ENCODE data around the gene ZNF83.
A peak's percentile ranks its signal among the peaks of the same experiment; 100 is the strongest.
"Not testable (repeated sequence)": the region's sequence is repeated elsewhere in the genome, so short reads cannot be mapped to it uniquely, and the experiment has no call there.

ZNF83 gene

DNA sequence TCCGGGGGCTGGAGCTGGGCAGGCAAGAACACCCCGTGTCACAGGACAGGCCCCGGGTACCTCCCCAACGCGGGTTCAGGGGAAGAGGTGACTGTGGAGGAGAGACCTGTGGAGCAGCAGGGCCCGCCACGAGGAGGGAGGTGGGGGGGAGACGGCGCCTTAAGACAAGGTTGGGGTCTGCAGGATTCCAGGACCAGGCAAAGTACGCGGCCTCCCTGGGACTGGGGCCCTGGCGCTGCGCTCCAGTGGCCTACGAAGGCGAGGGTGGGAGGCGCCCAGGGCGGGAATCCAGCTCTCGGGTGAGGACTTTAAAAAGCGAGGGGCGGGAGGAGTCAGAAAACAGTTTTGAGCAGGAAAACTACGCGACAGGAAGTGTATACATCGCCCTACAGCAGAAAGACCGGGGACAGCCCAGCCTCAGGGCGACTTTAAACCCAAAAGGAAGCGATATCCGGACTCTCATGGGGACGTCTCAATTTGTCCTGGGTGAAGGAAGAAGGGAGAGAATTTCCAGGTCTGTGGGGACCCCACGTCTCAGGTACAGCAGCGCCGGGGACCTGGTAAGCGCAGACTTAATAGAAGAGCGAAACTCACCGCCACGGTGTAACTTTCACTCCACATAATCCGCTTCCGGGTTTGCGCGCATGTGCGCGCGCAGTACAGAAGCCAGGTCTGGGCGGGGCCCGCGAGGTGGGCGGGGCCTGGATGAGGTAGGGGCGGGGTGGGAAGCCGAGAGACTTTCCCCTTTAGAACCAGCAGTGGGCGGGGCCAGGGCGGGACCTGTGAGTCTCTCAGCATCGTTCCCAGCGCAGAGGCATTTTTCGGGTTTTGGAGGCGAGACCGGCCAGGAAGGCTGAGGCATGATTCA, at the start of gene ZNF83:
ZNF83 (minus strand) TSS at position 638 of the 868 bp plus-strand sequence.
- peak; percentile 78 to 89 (median 80) for DNase-seq (ENCODE audit: low read depth in 2 of 3, low spot score in 1 of 3)

GRCh38 chr19:52687684-52688083, 49.5 kb upstream of the ZNF83 start:
- DNase-seq (ENCODE audit: low read depth in 2 of 3, low spot score in 1 of 3): no peak

DNA sequence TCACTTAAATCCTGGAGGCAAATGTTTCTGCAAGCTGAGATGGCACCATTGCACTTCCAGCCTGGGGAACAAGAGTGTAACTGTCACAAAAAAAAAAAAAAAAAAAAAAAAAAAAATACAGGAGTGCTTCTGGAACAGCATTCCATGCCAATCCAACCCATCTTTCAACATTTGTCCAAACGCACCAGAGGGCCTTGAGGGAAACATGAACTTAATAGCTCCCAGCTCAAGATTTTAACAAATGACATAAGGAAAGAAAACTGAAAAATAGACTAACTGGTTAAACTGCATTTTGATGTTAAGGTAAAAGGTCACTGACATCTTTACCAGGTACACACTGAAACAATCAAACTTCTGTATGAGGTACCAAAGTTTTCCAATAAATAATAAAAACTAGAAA, 47.7 kb upstream of the ZNF83 start:
- no peak for DNase-seq (ENCODE audit: low read depth in 2 of 3, low spot score in 1 of 3)

DNA sequence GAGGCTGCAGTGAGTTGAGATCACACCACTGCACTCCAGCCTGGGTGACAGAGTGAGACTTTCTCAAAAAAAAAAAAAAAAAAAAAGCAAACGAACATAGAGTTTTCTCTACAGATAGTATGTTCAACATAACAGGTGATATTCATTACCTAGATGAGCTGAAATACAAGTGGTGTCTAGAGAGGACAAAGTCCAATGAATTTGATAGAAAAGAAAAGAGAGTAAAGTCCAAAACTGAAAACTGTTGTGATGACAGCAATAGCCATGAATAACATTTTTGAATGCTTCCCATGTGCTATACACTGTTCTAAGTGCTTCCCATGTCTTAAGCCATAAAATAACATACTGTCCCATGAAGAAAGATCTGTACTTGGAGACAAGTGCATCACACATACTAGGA, 43.1 kb upstream of the ZNF83 start:
- DNase-seq (ENCODE audit: low read depth in 2 of 3, low spot score in 1 of 3): not testable (repeated sequence)

- DNase-seq (ENCODE audit: low read depth in 2 of 3, low spot score in 1 of 3): no peak
These were observed 41.4 kb upstream of the ZNF83 start for GRCh38 chr19:52679598-52679997.

DNA sequence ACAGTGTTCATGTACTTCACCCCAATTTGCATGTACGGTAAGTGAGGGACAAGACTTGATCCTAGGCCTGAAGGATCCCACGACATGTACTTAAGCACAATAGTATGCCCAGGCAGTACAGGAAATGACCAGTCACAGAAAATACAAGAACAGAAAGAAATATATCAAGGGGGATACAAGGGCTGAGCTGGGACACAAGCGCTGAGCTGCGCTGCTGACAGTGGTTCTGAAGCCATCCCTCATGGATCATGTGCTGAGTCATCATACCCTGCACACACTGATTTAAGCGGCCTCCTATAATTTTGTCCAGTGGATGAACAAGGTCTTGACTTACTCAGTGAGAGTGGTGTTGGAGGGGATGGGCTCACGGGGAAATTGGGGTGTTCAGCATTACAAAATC, 37.1 kb upstream of the ZNF83 start:
- DNase-seq (ENCODE audit: low read depth in 2 of 3, low spot score in 1 of 3): not testable (repeated sequence)

DNA sequence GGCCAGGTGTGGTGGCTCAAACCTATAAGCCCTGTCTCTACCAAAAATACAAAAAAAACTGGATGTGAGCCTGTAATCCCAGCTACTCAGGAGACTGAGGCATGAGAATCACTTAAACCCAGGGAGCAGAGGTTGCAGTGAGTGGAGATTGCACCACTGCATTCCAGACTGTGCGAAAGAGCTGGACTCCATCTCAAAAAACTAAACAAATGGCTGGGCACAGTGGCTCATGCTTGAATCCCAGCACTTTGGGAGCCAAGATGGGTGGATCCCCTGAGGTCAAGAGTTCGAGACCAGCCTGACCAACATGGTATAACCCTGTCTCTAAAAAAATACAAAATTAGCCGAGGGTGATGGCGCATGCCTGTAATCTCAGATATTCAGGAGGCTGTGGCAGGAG, 34.9 kb upstream of the ZNF83 start:
- DNase-seq (ENCODE audit: low read depth in 2 of 3, low spot score in 1 of 3): no peak

DNA sequence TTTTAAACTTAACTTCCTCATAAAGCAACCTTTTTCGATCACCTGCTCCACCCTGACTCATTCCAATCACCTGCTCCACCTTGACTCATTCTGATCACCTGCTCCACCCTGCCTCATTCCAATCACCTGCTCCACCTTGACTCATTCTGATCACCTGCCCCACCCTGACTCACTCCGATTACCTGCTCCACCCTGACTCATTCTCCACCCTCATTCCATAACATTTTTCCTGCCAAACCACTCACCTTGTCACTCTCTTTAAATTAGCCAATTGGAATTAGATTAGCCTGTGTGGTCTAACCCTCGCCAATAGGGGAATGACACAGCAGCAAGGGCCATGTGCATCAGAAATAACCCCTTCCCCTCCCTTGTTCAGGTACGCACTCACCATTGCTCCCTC, 31.9 kb upstream of the ZNF83 start:
- no peak for DNase-seq (ENCODE audit: low read depth in 2 of 3, low spot score in 1 of 3)

DNA sequence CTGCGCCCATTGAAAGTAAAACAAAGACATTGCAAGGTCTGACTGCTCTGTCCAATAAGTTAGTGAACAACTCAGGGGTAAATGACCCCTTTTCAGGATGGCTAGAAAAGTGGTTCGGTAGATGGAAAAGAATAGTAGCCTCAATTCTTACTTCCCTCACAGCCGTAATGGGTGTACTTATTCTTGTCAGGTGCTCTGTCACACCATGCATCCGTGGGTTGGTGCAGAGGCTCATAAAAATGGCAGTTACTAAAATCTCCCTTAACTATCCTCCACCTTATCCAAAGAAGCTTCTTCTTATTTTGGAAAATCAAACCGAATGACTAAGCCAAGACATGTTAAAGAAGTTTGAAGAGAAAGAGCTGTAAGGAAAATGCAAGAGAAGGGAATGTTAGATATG, 31.4 kb upstream of the ZNF83 start:
- no peak for DNase-seq (ENCODE audit: low read depth in 2 of 3, low spot score in 1 of 3)

DNA sequence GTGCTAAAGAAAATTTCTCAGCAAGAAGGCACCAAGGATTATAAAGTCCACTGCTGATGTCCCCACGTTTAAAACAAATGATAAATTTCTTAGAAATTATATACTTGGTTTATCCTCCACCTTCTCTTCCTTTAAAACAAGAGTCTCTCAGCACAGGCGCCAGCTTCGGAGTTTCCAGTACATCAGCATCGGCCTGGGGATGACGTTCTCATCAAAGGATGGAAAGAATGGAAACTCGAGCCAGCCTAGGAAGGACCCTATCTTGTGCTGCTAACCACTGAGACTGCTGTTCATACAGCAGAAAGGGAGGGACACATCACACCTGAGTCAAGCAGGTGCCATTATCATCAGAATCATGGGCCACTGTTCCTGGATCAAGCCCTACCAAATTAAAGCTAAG, 29.8 kb upstream of the ZNF83 start:
- no peak for DNase-seq (ENCODE audit: low read depth in 2 of 3, low spot score in 1 of 3)

DNA sequence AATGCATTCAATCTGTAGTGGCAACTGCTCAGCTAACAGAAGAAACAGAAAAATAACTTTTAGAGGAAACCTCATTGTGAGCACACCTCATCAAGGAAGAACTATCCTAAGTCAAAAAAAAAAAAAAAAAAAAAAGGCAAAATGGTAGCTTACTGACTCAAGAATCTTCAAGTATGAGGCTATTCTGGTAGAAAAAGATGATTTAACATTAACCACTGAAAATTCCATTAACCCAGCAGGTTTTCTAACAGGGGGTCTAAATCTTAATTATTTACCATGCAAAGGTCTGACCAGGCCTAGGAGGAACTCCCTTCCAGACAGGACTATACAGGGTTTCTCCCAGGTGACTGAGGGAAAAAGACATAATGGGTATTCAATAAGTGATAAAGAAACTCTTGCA, 28.4 kb upstream of the ZNF83 start:
- no peak for DNase-seq (ENCODE audit: low read depth in 2 of 3, low spot score in 1 of 3)

DNA sequence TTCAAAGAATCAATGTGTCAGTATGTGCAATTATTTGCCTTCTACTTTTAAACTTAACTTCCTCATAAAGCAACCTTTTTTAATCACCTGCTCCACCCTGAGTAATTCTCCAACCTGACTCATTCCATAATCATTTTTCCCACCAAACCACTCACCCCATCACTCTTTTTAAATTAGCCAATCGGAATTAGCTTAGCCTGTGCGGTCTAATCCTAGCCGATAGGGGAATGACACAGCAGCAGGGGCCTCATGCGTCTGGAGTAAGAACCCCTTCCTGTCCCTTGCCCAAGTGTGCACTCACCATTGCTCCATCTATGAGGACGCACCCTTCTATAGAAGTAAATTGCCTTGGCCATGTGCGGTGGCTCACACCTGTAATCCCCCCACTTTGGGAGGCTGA, 27.4 kb upstream of the ZNF83 start:
- no peak for DNase-seq (ENCODE audit: low read depth in 2 of 3, low spot score in 1 of 3)

DNA sequence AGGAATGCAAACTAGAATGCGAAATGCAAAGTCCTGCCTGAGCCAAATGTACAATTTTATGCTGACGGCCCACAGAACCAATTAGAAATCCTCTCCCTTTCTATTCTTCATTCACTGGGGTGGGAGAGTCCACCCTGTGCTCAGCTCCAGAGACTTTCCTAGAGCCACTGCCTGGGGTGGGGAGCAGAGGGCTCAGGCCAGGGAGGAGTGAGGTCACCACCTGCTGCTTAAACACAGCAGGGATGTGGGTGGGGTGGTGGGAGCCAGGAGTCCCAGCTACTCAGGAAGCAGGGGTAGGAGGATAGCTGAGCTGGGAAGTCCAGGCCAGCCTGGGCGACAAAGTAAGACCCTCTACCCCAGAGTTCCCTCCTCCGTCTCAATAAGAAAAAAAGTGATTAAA, 26.9 kb upstream of the ZNF83 start:
- DNase-seq (ENCODE audit: low read depth in 2 of 3, low spot score in 1 of 3): no peak

GRCh38 chr19:52664461-52664860, 26.3 kb upstream of the ZNF83 start:
- no peak for DNase-seq (ENCODE audit: low read depth in 2 of 3, low spot score in 1 of 3)

GRCh38 chr19:52662631-52663030, 24.5 kb upstream of the ZNF83 start:
- DNase-seq (ENCODE audit: low read depth in 2 of 3, low spot score in 1 of 3): no peak

- DNase-seq (ENCODE audit: low read depth in 2 of 3, low spot score in 1 of 3): no peak
These were observed 22.8 kb upstream of the ZNF83 start for GRCh38 chr19:52660981-52661380.

DNA sequence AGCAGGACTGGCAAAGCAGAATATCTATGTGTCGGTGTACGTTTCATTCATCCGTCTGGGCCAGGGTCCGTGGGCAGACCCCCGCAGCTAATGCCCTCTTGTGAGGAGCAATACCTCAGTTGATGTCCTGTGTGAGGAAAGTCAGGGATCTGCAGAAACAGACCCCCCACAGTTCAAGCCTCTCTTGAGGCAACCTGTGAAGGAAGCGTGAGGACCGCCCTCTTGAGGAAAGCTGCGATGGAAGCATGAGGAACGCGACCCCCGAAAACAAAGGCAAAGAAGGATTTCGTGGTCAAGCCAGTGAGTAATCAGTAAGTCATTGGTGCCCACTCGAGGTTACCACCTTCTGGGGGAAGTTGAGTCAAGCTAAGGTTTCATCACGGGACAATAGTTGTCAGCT, 20.9 kb upstream of the ZNF83 start:
- no peak for DNase-seq (ENCODE audit: low read depth in 2 of 3, low spot score in 1 of 3)

DNA sequence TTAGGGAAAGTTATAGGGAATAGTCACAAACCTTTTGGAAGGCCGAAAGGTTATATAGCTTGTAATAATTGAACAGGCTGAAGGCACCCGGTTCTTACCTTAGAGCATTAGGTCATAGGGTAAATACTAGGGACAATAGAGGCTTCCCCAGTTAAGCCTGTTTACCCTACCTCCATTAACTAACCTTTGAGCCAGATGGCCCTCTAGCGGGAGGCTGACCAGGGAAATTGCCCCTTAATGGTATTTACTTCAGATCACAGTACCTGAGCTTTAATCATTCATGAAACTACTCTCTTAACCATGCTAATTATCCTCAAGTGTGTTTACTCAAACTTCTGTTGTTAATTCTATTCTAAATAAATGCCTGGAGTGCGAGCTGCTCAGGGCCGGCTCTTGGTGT, 20.4 kb upstream of the ZNF83 start:
- DNase-seq (ENCODE audit: low read depth in 2 of 3, low spot score in 1 of 3): no peak

DNA sequence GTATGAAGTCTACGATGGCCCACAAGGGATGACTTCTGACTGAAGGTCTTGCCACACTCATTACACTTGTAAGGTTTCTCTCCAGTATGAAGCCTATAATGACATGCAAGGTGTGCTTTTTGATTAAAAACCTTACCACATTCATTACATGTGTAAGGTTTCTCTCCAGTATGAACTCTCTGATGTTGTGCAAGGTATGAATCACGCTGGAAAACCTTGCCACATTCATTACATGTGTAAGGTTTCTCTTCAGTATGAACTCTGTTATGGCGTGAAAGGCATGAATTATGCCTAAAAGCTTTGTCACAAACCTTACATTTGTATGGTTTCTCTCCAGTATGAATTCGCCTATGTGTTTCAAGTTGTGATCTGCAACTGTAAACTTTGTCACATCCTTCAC, 15.0 kb upstream of the ZNF83 start:
- no peak for DNase-seq (ENCODE audit: low read depth in 2 of 3, low spot score in 1 of 3)

DNA sequence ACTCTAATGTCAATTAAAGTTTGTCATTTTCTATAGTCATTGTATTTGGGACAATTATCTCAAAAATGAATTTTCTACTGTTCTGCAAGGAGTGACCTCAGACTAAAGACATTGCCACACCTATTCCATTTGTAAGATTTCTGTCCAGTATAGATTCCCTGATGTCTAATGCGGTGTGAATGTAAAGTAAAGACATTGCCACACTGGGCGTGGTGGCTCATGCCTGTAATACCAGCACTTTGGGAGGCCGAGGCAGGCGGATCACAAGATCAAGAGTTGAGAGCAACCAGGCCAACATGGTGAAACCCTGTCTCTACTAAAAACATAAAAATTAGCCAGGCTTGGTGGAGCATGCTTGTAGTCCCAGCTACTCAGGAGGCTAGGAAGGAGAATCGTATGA, 13.8 kb upstream of the ZNF83 start:
- DNase-seq (ENCODE audit: low read depth in 2 of 3, low spot score in 1 of 3): no peak

DNA sequence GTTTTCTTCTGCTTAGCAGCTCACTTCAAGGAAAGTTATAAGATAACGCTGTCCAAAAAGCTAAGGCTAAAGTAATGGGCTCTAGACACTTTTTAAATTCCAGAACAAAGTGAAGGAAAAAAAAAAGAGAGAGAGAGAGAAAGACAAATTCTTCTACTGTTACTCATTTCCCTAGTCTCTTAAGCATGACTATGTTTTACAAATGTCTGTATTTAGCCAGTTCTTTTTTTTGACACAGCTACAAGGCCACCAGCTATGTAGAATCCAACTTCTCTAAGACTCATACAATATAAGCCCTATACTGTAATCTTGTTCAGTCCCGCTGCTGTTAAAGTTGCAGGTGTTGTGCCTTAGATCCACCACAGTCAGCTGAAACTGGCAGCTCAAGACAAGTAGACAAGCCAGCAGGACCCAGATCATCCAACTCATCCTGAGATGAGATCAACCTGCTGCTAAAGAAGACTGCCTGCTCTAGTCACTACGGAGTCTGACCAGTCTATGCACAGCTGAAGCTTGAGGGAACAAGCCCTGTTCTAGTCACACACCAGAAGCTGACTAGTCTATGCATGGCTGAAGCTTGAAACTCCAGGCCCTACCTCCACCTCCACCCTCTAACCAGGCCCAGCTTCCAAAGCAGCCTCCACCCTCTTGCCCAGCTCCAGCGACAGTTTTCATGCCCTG, 10.3 kb upstream of the ZNF83 start:
- DNase-seq (ENCODE audit: low read depth in 2 of 3, low spot score in 1 of 3): no peak

GRCh38 chr19:52646571-52647217, 8.5 kb upstream of the ZNF83 start:
- no peak for DNase-seq (ENCODE audit: low read depth in 2 of 3, low spot score in 1 of 3)
